Activated CD8-positive, alpha-beta T cell treated with anti-CD3 and anti-CD28 coated beads for 36 hours (primary cell): ENCODE measurements around the gene COL5A1. TPM values are rescaled to one million over a fixed set of nuclear protein-coding genes. Genes with fewer than 3 reads are reported as not detected.
"Not testable (repeated sequence)": the region's sequence is repeated elsewhere in the genome, so short reads cannot be mapped to it uniquely, and the experiment has no call there.

Experiments
- ATAC-seq: fragments of 200-7000 bp; cut with Tn5 transposase; one replicate; pipeline ENCODE4 v1.10.0; 2021; ENCODE audit warnings: mild to moderate bottlenecking, moderate library complexity
- CTCF ChIA-PET: fragments of 350-600 bp; sonication (Branson Sonifier 250); formaldehyde crosslinking; loops from one replicate; lab custom pipeline; 2021; ENCODE audit warnings: antibody characterized with exemption; lab: Charles Lee
- POLR2A ChIA-PET: fragments of 350-600 bp; sonication (Branson Sonifier 250); formaldehyde crosslinking; loops from one replicate; lab custom pipeline; 2021; ENCODE audit warnings: antibody characterized with exemption; lab: Charles Lee
- DNase-seq: peaks from one replicate; pipeline ENCODE4 v3.0.0-alpha.2; 2020
- H3K27ac Mint-ChIP-seq: one replicate; pipeline ENCODE4 v1.8.0; 2021; ENCODE audit warnings: mild to moderate bottlenecking, mixed read lengths
- H3K27me3 Mint-ChIP-seq: one replicate; pipeline ENCODE4 v1.8.0; 2021; ENCODE audit warnings: mixed read lengths
- H3K36me3 Mint-ChIP-seq: one replicate; pipeline ENCODE4 v1.8.0; 2021; ENCODE audit warnings: low read depth, mixed read lengths
- H3K4me1 Mint-ChIP-seq: one replicate; pipeline ENCODE4 v1.8.0; 2021; ENCODE audit warnings: low read depth, mixed read lengths
- H3K4me3 Mint-ChIP-seq: one replicate; pipeline ENCODE4 v1.8.0; 2021; ENCODE audit warnings: mild to moderate bottlenecking, moderate library complexity, mixed read lengths
- H3K9me3 Mint-ChIP-seq: one replicate; pipeline ENCODE4 v1.8.0; 2021; ENCODE audit warnings: mixed read lengths
- intact Hi-C: fragments of 100-400 bp; cut with micrococcal nuclease; formaldehyde crosslinking; loops from one replicate; pipeline ENCODE4 v1.10.0; 2022
- total RNA-seq, 2 experiments: library from RNA; stranded (reverse); gene quantifications; one replicate each; pipeline ENCODE4 v1.2.3, GENCODE V29; 2021
- TF ChIP-seq, protein P1 (sequence below): fragments of 200-600 bp; IDR thresholded peaks from one replicate; pipeline ENCODE4 v1.8.0; 2022; ENCODE audit warnings: antibody characterized with exemption, mild to moderate bottlenecking

The COL5A1 gene
- total RNA-seq, 2 experiments from 2014 or later, result 0.29 to 0.34 TPM

- intact Hi-C loops, result no loop called here
- no peaks in the 10 kb centered on the region for H3K27me3 Mint-ChIP-seq
- CTCF ChIA-PET, result no interaction called here
- DNase-seq (no peak), ATAC-seq (no peak)
- H3K27ac Mint-ChIP-seq, result no peak overlapping the region
- no peak overlapping the region for H3K4me3 Mint-ChIP-seq
- H3K4me1 Mint-ChIP-seq, result no peaks in the 10 kb centered on the region
- H3K36me3 Mint-ChIP-seq, result no peaks in the 10 kb centered on the region
- TF ChIP-seq, protein P1, sequence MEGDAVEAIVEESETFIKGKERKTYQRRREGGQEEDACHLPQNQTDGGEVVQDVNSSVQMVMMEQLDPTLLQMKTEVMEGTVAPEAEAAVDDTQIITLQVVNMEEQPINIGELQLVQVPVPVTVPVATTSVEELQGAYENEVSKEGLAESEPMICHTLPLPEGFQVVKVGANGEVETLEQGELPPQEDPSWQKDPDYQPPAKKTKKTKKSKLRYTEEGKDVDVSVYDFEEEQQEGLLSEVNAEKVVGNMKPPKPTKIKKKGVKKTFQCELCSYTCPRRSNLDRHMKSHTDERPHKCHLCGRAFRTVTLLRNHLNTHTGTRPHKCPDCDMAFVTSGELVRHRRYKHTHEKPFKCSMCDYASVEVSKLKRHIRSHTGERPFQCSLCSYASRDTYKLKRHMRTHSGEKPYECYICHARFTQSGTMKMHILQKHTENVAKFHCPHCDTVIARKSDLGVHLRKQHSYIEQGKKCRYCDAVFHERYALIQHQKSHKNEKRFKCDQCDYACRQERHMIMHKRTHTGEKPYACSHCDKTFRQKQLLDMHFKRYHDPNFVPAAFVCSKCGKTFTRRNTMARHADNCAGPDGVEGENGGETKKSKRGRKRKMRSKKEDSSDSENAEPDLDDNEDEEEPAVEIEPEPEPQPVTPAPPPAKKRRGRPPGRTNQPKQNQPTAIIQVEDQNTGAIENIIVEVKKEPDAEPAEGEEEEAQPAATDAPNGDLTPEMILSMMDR, result no peak
- POLR2A ChIA-PET, result no interaction called here
- no peaks in the 10 kb centered on the region for H3K9me3 Mint-ChIP-seq
Measured at GRCh38 chr9:134682026-134682425, 40.4 kb downstream of the COL5A1 start.

DNA sequence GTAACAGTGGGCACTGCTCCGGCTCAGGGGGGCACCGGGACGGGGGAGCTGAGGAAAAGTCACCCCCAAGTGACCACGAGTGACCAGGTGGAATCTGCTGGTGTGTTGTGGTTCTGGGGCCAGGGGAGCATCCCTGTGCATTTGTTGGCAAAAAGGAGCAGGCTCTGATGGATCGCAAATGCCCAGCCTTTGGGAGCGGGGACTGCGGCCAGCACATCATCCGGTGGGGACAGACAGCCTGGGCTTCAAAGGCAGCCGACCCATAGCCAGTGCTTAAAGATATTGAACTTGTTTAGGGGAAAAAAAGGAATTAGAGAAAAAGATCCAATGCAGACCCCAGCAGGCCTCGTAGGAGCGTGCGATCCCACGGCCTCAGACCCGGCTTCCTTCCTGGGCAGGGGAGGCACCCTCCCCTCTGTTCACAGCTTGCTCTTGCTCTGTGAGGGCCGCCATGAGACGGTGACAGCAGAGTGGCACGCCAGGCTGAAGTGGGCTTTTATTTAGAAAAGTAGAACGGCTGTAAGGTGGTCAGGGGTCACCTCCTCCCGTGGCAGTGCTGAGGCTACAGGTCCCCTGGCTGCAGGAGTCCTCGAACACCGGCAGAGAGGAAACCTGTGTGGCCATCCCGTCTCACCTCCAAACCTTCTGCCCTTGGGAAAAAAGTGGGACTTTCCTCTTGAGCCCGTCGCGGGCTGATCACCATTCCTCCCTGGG lies 41.2 kb downstream of the COL5A1 start:
- no peak overlapping the region for H3K27ac Mint-ChIP-seq
- H3K4me1 Mint-ChIP-seq, result no peaks in the 10 kb centered on the region
- POLR2A ChIA-PET, result no interaction called here
- ATAC-seq (no peak), DNase-seq (no peak)
- H3K27me3 Mint-ChIP-seq, result no peaks in the 10 kb centered on the region
- H3K9me3 Mint-ChIP-seq, result no peaks in the 10 kb centered on the region
- TF ChIP-seq, protein P1, result no peak
- no peak overlapping the region for H3K4me3 Mint-ChIP-seq
- CTCF ChIA-PET, result no interaction called here
- intact Hi-C loops, result no loop called here
- no peaks in the 10 kb centered on the region for H3K36me3 Mint-ChIP-seq

DNA sequence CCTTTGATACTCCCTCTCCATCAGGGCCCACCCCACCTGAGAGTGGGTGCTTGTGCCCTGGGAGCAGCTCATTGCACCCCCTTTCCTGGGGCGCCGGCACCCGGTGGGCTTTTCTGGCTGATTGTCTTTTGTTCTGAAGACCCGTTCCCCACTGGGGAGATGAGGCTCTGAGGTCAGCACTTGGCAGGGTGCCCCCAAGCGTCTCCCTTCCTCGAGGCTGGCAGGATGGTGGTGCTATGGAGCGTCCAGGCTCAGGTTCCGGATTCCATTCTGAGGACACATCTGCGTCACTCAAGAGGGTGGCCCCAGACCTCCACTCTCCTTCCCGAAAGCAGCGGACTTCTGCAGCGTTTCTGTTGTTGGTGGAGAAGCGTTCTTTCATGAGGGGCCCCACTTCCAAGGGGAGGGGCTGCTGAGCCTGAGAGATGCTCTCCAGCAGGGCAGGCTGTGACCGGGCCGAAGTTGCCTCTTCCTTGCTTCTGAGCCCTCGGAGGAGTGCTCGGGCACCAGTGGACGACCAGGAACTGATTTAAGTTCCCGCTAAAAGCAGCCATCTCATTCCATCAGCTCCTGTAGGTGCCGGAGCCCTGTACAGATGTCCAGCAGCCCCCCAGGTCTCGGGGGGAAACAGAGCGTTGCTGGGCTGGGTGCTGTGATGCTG lies 42.2 kb downstream of the COL5A1 start:
- intact Hi-C loops, result no loop called here
- ChIA-PET CTCF (no interaction called here), POLR2A (no interaction called here)

GRCh38 chr9:134684375-134684723 lies 42.7 kb downstream of the COL5A1 start:
- intact Hi-C loops, result no loop called here
- H3K4me1 Mint-ChIP-seq, result no peaks in the 10 kb centered on the region
- TF ChIP-seq, protein P1, result no peak
- H3K9me3 Mint-ChIP-seq, result no peaks in the 10 kb centered on the region
- ChIA-PET CTCF (no interaction called here), POLR2A (no interaction called here)
- no peaks in the 10 kb centered on the region for H3K27me3 Mint-ChIP-seq
- no peak overlapping the region for H3K27ac Mint-ChIP-seq
- DNase-seq (no peak), ATAC-seq (no peak)
- no peaks in the 10 kb centered on the region for H3K36me3 Mint-ChIP-seq
- no peak overlapping the region for H3K4me3 Mint-ChIP-seq

More for the DNA sequence above, 42.2 kb downstream of the COL5A1 start:
- Mint-ChIP-seq H3K4me3 (no peak overlapping the region), H3K36me3 (no peaks in the 10 kb centered on the region), H3K27me3 (no peaks in the 10 kb centered on the region), H3K4me1 (no peaks in the 10 kb centered on the region), H3K27ac (no peak overlapping the region), H3K9me3 (no peaks in the 10 kb centered on the region)
- TF ChIP-seq, protein P1, result no peak
- no peak for DNase-seq
- no peak for ATAC-seq

DNA sequence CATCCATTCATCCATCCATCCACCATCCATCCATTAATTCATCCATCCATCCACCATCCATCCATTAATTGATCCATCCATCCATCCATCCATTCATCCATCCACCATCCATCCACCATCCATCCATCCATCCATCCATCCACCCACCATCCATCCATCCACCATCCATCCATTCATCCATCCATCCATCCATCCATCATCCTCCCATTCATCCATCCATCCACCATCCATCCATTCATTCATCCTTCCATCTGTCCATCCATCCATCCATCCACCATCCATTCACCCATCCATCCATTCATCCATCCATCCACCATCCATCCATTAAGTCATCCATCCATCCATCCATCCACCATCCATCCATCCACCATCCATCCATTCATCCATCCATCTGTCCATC lies 43.3 kb downstream of the COL5A1 start:
- H3K9me3 Mint-ChIP-seq, intact Hi-C loops, CTCF ChIA-PET, H3K4me1 Mint-ChIP-seq, H3K27me3 Mint-ChIP-seq, H3K27ac Mint-ChIP-seq, DNase-seq, ATAC-seq, H3K4me3 Mint-ChIP-seq, POLR2A ChIA-PET, H3K36me3 Mint-ChIP-seq: not testable (repeated sequence)
